Measurements from ENCODE around the gene ECE1. TPM values are rescaled to one million over a fixed set of nuclear protein-coding genes. Genes with fewer than 3 reads are reported as not detected.

The ECE1 gene
- total and polyA plus RNA-seq, 2 of the 4 experiments (the other 2 are of a cell fraction), result 61.8 to 124 TPM

DNA sequence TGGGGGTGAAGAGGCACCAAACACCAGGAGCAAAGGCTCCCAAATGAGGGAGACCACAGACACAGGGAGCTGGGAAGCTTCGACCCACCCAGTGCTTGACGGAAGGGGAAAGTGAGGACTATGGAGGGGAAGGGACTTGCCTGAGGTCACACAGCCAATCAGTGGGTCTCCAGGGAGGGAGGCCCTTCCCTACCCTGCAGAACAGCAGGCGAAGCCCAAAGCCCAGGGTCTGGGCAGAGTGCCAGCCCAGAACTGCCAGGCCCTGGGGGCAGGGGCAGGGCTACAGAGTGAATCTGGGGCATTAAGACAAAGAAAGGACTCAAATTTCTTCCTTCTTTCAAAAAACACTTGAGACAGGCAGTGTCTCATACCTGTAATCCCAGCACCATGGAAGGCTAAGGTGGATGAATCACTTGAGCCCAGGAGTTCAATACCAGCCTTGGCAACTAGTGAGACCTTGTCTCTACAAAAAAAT, 45.5 kb upstream of the ECE1 start:
- Histone ChIP-seq H3K4me2 (ENCODE audit: low read depth, low read length) (no peak overlapping the region), H3K4me3 (ENCODE audit: insufficient read depth, low read depth, low read length) (no peak overlapping the region), H2AK5ac (ENCODE audit: low read depth, low read length) (peak overlapping the region; percentile 98), H4K5ac (ENCODE audit: low read depth, low read length) (peak overlapping the region; percentile 33; the same call in 1 of the 2 replicates), H2BK20ac (ENCODE audit: low read depth, low read length) (no peak overlapping the region), H4K20me1 (ENCODE audit: insufficient read depth, low read length) (peaks cover 41% of the 10 kb centered on the region), H3K79me1 (ENCODE audit: low read depth in 1 of 2, low read length in 2 of 2) (peaks cover 41 to 92% of the 10 kb centered on the region in 2 experiments), H3K9me3 (ENCODE audit: control insufficient read depth, insufficient read depth, low read length) (no peaks in the 10 kb centered on the region), H2BK120ac (ENCODE audit: low read depth, low read length) (peak overlapping the region; percentile 43), H2BK5ac (ENCODE audit: low read depth, low read length, poor library complexity, severe bottlenecking) (no peak overlapping the region), H4K91ac (ENCODE audit: insufficient read depth, low read depth, low read length) (peak overlapping the region; percentile 94), H3K18ac (ENCODE audit: low read depth, low read length) (peak overlapping the region; percentile 90; the same call in 1 of the 2 replicates), H3K14ac (replicated peaks; ENCODE audit: low read depth, low read length) (0 out of 2 replicates have a peak overlapping the region, but pooled peaks have one; percentile 98), H3K23ac (ENCODE audit: low read depth, low read length) (peak overlapping the region; percentile 23; the same call in 1 of the 2 replicates), H2AK9ac (replicated peaks; ENCODE audit: low read depth, low read length, poor library complexity) (peak overlapping the region; percentile 98), H3K4me1 (ENCODE audit: control insufficient read depth, insufficient read depth, low read length) (peaks cover 62% of the 10 kb centered on the region), H3K27me3 (ENCODE audit: control insufficient read depth, insufficient read depth, low read length) (no peaks in the 10 kb centered on the region), H2AFZ (replicated peaks; ENCODE audit: low read length, poor library complexity) (no peak overlapping the region), H4K8ac (ENCODE audit: low read depth in 2 of 2, low read length in 2 of 2) (peak overlapping the region in 1 of 2 experiments; percentile 95; a peak in 3 of 4 replicates), H3K27ac (ENCODE audit: insufficient read depth, low read length) (peak overlapping the region; percentile 17; the same call in 1 of the 2 replicates), H3K4ac (ENCODE audit: low read depth, low read length) (peak overlapping the region; percentile 97), H3K36me3 (ENCODE audit: control insufficient read depth, insufficient read depth, low read length) (peaks cover 6% of the 10 kb centered on the region; the same call in 1 of the 2 replicates), H3K9me1 (ENCODE audit: insufficient read depth, low read length) (peaks cover 36% of the 10 kb centered on the region), H3K56ac (ENCODE audit: extremely low read depth, insufficient read depth, low read length) (no peak overlapping the region), H2BK15ac (ENCODE audit: low read depth, low read length) (peak overlapping the region; percentile 30; the same call in 2 of the 3 replicates), H3K9ac (ENCODE audit: low read depth, low read length) (no peak overlapping the region; the same call in 1 of the 2 replicates)
- no peak for DNase-seq
- BruUV-seq (replicated peaks), result no TSS peak
- no peak for ATAC-seq (ENCODE audit: low read depth)
- intact Hi-C loops (cut with micrococcal nuclease), result loop anchor here (2.0 to 5.0 kb wide), 3 partner anchors 33 to 638 kb away; no protein-coding TSS in a partner anchor
- dilution Hi-C loops (cut with HindIII; ENCODE audit: low sequenced_read_pairs, unreplicated experiment), result no loop called here
- ChIA-PET POLR2A (ENCODE audit: unreplicated experiment) (no interaction called here), CTCF (interaction anchor here (0.9 to 1.0 kb wide), 2 partner anchors 9 to 81 kb away, joined by 3 read pairs; no protein-coding TSS in a partner anchor)
- no peak for TF ChIP-seq MAFK (IDR thresholded peaks at IDR 0.05; ENCODE audit: low read depth, low read length)
- TF ChIP-seq BHLHE40 (IDR thresholded peaks at IDR 0.05; ENCODE audit: low read depth, low read length), result no peak
- TF ChIP-seq, protein P1, sequence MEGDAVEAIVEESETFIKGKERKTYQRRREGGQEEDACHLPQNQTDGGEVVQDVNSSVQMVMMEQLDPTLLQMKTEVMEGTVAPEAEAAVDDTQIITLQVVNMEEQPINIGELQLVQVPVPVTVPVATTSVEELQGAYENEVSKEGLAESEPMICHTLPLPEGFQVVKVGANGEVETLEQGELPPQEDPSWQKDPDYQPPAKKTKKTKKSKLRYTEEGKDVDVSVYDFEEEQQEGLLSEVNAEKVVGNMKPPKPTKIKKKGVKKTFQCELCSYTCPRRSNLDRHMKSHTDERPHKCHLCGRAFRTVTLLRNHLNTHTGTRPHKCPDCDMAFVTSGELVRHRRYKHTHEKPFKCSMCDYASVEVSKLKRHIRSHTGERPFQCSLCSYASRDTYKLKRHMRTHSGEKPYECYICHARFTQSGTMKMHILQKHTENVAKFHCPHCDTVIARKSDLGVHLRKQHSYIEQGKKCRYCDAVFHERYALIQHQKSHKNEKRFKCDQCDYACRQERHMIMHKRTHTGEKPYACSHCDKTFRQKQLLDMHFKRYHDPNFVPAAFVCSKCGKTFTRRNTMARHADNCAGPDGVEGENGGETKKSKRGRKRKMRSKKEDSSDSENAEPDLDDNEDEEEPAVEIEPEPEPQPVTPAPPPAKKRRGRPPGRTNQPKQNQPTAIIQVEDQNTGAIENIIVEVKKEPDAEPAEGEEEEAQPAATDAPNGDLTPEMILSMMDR (conservative IDR thresholded peaks at IDR 0.05; ENCODE audit: low read depth, low read length), result no peak
- TF ChIP-seq, protein P2, sequence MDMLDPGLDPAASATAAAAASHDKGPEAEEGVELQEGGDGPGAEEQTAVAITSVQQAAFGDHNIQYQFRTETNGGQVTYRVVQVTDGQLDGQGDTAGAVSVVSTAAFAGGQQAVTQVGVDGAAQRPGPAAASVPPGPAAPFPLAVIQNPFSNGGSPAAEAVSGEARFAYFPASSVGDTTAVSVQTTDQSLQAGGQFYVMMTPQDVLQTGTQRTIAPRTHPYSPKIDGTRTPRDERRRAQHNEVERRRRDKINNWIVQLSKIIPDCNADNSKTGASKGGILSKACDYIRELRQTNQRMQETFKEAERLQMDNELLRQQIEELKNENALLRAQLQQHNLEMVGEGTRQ (IDR thresholded peaks at IDR 0.05; ENCODE audit: low read depth, low read length), result no peak
- TF ChIP-seq, protein P3, sequence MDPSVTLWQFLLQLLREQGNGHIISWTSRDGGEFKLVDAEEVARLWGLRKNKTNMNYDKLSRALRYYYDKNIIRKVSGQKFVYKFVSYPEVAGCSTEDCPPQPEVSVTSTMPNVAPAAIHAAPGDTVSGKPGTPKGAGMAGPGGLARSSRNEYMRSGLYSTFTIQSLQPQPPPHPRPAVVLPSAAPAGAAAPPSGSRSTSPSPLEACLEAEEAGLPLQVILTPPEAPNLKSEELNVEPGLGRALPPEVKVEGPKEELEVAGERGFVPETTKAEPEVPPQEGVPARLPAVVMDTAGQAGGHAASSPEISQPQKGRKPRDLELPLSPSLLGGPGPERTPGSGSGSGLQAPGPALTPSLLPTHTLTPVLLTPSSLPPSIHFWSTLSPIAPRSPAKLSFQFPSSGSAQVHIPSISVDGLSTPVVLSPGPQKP (IDR thresholded peaks at IDR 0.05; ENCODE audit: borderline replicate concordance, low read depth, low read length), result no peak
- TF ChIP-seq RFX5 (IDR thresholded peaks at IDR 0.05; ENCODE audit: low read depth, low read length), result no peak
- WGBS, 2 experiments (ENCODE audit: extremely low coverage in 2 of 2, insufficient read length in 1 of 2), result no CpG with 5 or more reads among the region's 3 CpGs
- in situ Hi-C loops (cut with MboI; ENCODE audit: low sequenced_read_pairs), result loop anchor here (5.0 kb wide), 1 partner anchor 78 kb away; no protein-coding TSS in a partner anchor

All from IMR-90 (cell line).